Upper lobe of left lung (tissue), 6 donors: Measurements from ENCODE around the gene NUDT16. TPM values are rescaled to one million over a fixed set of nuclear protein-coding genes. Genes with fewer than 3 reads are reported as not detected.

ENCODE experiments used
- ATAC-seq, 2 donors: fragments of 200-7000 bp; cut with Tn5 transposase; one replicate each; pipeline ENCODE4 v1.9.1; 2022; ENCODE audit warnings: mild to moderate bottlenecking in 2 of 2, moderate library complexity in 2 of 2; ENCODE audit not compliant: low FRiP score in 2 of 2
- DNase-seq, 2 donors: peaks; one replicate each; pipeline ENCODE4 v3.0.0-alpha.2; 2019 to 2020
- H3K27ac ChIP-seq, 4 donors: fragments of 200-600 bp; sonication (generic); one replicate each; pipeline ENCODE4 v1.5.1; 2016 to 2019
- H3K27me3 ChIP-seq, 4 donors: fragments of 200-600 bp; sonication (generic); one replicate each; pipeline ENCODE4 v1.5.1; 2017 to 2019
- H3K36me3 ChIP-seq, 4 donors: fragments of 200-600 bp; sonication (generic); one replicate each; pipeline ENCODE4 v1.5.1; 2016 to 2019
- H3K4me1 ChIP-seq, 4 donors: fragments of 200-600 bp; sonication (generic); one replicate each; pipeline ENCODE4 v1.5.1; 2018 to 2019
- H3K4me3 ChIP-seq, 4 donors: fragments of 200-600 bp; sonication (generic); one replicate each; pipeline ENCODE4 v1.5.1; 2017 to 2019; ENCODE audit warnings: mild to moderate bottlenecking in 2 of 4, moderate library complexity in 1 of 4
- H3K9me3 ChIP-seq, 4 donors: fragments of 200-600 bp; sonication (generic); one replicate each; pipeline ENCODE4 v1.5.1; 2018 to 2019
- EP300 ChIP-seq, 4 donors: sonication (generic); formaldehyde crosslinking; IDR thresholded peaks; one replicate each; pipeline ENCODE4 v1.5.1; 2017; ENCODE audit warnings: antibody characterized with exemption in 4 of 4, control low read depth in 2 of 4
- POLR2A ChIP-seq, 4 donors: fragments of 450-650 bp; IDR thresholded peaks; one replicate each; pipeline ENCODE4 v1.5.1; 2016 to 2017; ENCODE audit warnings: antibody characterized with exemption in 4 of 4, mild to moderate bottlenecking in 2 of 4
- POLR2AphosphoS5 ChIP-seq, 2 donors: sonication (generic); formaldehyde crosslinking; IDR thresholded peaks; one replicate each; pipeline ENCODE4 v1.5.1; 2017; ENCODE audit warnings: antibody characterized with exemption in 2 of 2
- WGBS, 2 donors: methylation state at CpG; one replicate each; pipeline ENCODE4 v1.1.5; 2017 to 2018; 5-methylcytosine and 5-hydroxymethylcytosine counted together
- total RNA-seq, 6 donors: library from RNA; depleted of rRNA in 4 of 6; stranded (reverse); fragments of >200 nt in 4 of 6; gene quantifications; one replicate each; pipeline versions ENCODE4 v1.1.0 to v1.2.1, GENCODE V29; 2016 to 2021
- TF ChIP-seq, protein P1 (sequence below), 6 experiments: fragments of 450-650 bp in 4 of 6; fragments of 200-600 bp in 2 of 6; sonication (generic) in 2 of 6; IDR thresholded peaks; one replicate each; pipeline ENCODE4 v1.5.1; 2016 to 2019; ENCODE audit warnings: antibody characterized with exemption in 6 of 6
- donor health status: DM: no; HTN: no; CAD: no; lungs with moderate emphysema.
- donor health status: DM: no; HTN: yes; CAD: no; lungs with severe emphysema.

NUDT16 gene
- total RNA-seq: 10 to 100 TPM; 35.0 to 70.8 (median 63.4) TPM

DNA sequence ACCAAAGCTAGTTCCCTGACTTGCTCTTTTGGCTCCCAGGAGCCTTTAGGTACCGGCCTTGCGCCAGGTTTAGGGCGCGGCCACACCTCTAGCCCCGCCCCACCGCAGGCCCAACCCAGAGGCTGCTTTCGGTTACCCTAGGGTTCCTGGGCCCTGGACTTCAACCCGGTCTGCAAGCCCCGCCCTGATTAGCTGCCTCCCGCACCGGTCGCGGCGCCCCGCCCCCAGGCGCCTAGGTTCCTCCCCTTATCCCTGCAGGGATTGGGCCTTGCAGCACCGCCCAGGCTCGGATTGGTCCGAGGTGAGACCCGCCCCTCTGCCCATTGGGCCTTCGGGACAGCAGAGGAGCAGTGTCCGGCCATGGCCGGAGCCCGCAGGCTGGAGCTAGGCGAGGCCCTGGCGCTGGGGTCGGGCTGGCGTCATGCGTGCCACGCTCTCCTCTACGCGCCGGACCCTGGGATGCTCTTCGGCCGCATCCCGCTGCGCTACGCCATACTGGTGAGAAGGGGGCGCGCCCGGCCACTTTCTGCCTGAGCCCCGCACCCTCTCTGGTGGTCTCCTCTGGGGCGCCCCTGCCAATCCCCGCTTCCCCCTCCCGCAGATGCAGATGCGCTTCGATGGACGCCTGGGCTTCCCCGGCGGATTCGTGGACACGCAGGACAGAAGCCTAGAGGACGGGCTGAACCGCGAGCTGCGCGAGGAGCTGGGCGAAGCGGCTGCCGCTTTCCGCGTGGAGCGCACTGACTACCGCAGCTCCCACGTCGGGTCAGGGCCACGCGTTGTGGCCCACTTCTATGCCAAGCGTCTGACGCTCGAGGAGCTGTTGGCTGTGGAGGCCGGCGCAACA is at the start of gene NUDT16:
NUDT16 (plus strand) TSS at position 330 of the 847 bp plus-strand sequence; CDS start at position 361, 31 bp downstream.
- no peaks in the 10 kb centered on the region for H3K27me3 ChIP-seq
- peaks cover 0 to 23% (median 6%) of the 10 kb centered on the region in 4 donors for H3K36me3 ChIP-seq
- 1% methylated on average over 22 to 55 of the region's 73 CpGs for WGBS, 2 donors
- no peaks in the 10 kb centered on the region for H3K9me3 ChIP-seq
- TF ChIP-seq POLR2A (IDR thresholded peaks at IDR 0.05) (peak; percentile 84 to 99 (median 93)), EP300 (IDR thresholded peaks at IDR 0.05) (peak in 1 of 4 donors; percentile 55), POLR2AphosphoS5 (IDR thresholded peaks at IDR 0.05) (peak; percentile 59 to 94)
- TF ChIP-seq, protein P1, sequence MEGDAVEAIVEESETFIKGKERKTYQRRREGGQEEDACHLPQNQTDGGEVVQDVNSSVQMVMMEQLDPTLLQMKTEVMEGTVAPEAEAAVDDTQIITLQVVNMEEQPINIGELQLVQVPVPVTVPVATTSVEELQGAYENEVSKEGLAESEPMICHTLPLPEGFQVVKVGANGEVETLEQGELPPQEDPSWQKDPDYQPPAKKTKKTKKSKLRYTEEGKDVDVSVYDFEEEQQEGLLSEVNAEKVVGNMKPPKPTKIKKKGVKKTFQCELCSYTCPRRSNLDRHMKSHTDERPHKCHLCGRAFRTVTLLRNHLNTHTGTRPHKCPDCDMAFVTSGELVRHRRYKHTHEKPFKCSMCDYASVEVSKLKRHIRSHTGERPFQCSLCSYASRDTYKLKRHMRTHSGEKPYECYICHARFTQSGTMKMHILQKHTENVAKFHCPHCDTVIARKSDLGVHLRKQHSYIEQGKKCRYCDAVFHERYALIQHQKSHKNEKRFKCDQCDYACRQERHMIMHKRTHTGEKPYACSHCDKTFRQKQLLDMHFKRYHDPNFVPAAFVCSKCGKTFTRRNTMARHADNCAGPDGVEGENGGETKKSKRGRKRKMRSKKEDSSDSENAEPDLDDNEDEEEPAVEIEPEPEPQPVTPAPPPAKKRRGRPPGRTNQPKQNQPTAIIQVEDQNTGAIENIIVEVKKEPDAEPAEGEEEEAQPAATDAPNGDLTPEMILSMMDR (IDR thresholded peaks at IDR 0.05): peak in 4 of 6 experiments; percentile 11 to 44 (median 18)
- ATAC-seq (peak; percentile 98 to 100), DNase-seq (peak; percentile 100)
- H3K4me1 ChIP-seq: peaks cover 44 to 55% (median 48%) of the 10 kb centered on the region in 4 donors
- peak within 1 kb of the TSS; percentile 93 to 98 (median 94) for H3K27ac ChIP-seq
- peak within 1 kb of the TSS; percentile 75 to 96 (median 90) for H3K4me3 ChIP-seq

DNA sequence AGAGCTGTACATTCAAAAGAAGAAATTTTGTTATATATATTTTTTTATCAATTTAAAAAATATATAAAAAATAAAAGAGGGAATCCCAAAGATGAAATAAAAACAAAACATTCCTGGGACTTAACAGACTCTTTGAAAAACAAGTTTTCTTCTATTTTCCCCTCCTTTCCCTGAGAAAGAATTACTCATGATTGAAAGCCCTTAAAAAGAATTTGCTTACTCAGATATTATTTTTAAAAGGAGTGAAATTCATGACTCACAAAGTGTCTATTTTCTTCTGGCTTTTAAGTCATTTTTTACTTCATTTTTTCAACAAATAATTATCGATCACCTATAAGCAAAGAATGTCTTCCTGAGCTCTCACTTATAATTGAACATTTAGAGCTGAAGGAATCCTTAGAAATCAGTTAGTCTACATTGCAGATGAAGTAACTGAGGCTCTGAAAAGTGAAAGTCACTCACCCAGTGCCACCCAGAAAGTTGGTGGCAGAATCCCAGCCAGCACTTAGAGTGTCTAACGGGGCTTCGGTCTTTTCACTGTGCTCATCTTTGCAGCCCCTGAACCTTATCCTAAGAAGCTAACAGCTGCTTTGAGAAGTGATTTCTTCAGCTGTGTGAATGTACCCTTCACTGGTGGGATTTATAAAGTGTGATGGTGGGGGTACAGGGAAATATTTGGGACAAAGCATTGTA is 42.5 kb upstream of the NUDT16 start:
- TF ChIP-seq POLR2AphosphoS5 (IDR thresholded peaks at IDR 0.05): no peak
- TF ChIP-seq, protein P1 (IDR thresholded peaks at IDR 0.05): no peak
- no peak for TF ChIP-seq POLR2A (IDR thresholded peaks at IDR 0.05)
- no peak for TF ChIP-seq EP300 (IDR thresholded peaks at IDR 0.05)
- no peak for DNase-seq
- Histone ChIP-seq H3K4me3 (no peak overlapping the region), H3K9me3 (peaks cover 0 to 3% (median 0%) of the 10 kb centered on the region in 4 donors), H3K4me1 (no peaks in the 10 kb centered on the region), H3K27ac (no peak overlapping the region), H3K27me3 (no peaks in the 10 kb centered on the region), H3K36me3 (no peaks in the 10 kb centered on the region)
- 88 to 92% methylated on average over 3 of the region's 3 CpGs for WGBS, 2 donors
- no peak for ATAC-seq

DNA sequence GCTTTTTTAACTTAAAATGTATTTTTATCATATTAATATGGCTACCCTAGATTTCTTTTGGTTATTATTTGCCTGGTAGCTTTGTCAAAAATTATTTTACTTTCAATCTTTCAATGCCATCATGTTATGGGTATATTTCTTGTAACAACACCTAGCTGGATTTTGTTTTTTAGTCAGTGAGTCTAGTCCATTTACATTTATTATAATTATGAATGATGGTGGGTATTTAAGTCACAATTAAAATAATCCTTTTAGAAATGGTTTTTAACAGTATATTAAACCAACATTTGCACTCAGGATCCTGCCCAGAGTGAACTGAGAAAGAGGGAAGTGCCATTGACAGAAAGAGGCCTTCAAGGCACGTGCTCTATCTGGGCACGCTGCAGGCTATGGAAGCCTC is 39.8 kb upstream of the NUDT16 start:
- DNase-seq: no peak
- Histone ChIP-seq H3K36me3 (no peaks in the 10 kb centered on the region), H3K9me3 (peaks cover 0 to 3% (median 0%) of the 10 kb centered on the region in 4 donors), H3K4me3 (no peak overlapping the region), H3K27me3 (no peaks in the 10 kb centered on the region), H3K4me1 (no peaks in the 10 kb centered on the region), H3K27ac (no peak overlapping the region)
- ATAC-seq: no peak
- TF ChIP-seq POLR2AphosphoS5 (IDR thresholded peaks at IDR 0.05) (no peak), POLR2A (IDR thresholded peaks at IDR 0.05) (no peak), EP300 (IDR thresholded peaks at IDR 0.05) (no peak)
- TF ChIP-seq, protein P1 (IDR thresholded peaks at IDR 0.05): no peak
- WGBS, 2 donors: 97 to 100% methylated on average over 2 of the region's 2 CpGs

DNA sequence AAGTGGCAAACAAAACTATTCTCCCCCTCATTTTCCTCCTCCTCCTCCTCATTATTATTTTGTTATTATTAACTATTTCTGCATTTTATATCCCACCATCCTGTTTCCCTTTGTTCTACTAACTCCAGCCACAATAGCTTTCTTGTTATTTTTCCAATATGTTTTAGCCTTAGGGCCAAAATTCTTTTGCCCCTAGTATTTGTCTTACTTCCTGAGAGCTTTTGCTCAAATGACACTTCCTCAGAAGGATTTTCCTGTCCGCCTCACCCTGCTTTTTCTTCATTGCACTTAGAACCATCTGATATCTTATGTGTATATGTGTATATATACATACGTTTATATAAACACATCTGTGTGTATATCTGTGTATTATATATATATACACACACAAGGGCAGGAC is 32.7 kb upstream of the NUDT16 start:
- WGBS, 2 donors: 67 to 68% methylated on average over 2 of the region's 2 CpGs
- TF ChIP-seq, protein P1 (IDR thresholded peaks at IDR 0.05): no peak
- no peak for TF ChIP-seq POLR2AphosphoS5 (IDR thresholded peaks at IDR 0.05)
- TF ChIP-seq EP300 (IDR thresholded peaks at IDR 0.05): no peak
- no peaks in the 10 kb centered on the region for H3K36me3 ChIP-seq
- no peaks in the 10 kb centered on the region for H3K9me3 ChIP-seq
- H3K27me3 ChIP-seq: no peaks in the 10 kb centered on the region
- H3K4me3 ChIP-seq: no peak overlapping the region
- H3K4me1 ChIP-seq: peaks cover 3 to 8% (median 7%) of the 10 kb centered on the region in 4 donors
- ATAC-seq (no peak), DNase-seq (no peak)
- no peak overlapping the region for H3K27ac ChIP-seq
